ENCODE results near the gene EN1.

Gene EN1

DNA sequence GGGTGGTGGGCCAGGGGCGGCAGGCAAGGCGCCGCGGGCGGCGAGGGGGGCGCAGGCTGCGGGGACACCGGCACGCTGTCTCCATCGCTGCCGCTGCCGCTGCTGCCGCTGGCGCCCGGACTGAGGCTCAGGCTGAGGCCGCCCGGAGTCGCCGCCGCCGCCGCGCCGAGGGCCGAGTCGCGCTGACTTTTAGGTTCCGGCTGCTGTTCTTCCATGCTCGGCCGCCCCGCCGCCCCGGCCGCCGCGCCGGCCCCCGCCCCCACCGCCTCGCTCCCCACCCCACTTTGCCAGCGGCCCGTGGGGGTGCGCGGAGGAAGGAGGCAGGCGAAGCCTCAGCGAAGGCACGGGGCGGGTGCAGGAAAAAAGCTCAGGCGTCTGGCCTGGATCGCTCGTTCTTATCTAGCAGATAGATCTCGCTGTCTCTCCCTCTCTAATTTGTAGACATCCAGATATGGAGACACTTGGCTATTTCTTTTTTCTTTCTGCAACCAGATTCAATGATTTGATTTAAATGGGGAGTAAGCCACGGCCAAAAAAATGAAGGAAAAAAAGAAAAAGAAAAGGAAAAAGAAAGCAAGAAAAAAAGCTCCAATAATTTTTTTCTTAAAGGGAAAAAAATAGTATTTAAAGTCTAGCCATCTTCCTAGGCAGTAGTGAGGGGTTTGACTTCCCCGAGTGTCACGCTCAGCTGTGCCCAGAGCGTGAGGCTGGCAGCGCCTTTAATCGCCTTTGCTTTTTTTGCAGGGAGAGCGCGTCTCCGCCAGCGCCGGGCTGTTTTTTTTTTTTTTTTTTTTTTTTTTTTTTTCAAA, at the start of gene EN1:
EN1 (minus strand) TSS at position 696 of the 809 bp plus-strand sequence; CDS start at position 215, 481 bp downstream.
- Mint-ChIP-seq H3K36me3 (ENCODE audit: low read depth) (no peaks in the 10 kb centered on the region), H3K27me3 (peaks cover 89% of the 10 kb centered on the region), H3K9me3 (no peaks in the 10 kb centered on the region), H3K4me3 (peak within 1 kb of the TSS; percentile 43), H3K4me1 (ENCODE audit: low read depth) (peaks cover 40% of the 10 kb centered on the region), H3K27ac (peak within 1 kb of the TSS; percentile 76)
- DNase-seq: no peak

GRCh38 chr2:118893100-118893499, 45.7 kb upstream of the EN1 start:
- Mint-ChIP-seq H3K9me3 (peaks cover 5% of the 10 kb centered on the region), H3K36me3 (ENCODE audit: low read depth) (no peaks in the 10 kb centered on the region), H3K4me1 (ENCODE audit: low read depth) (no peaks in the 10 kb centered on the region), H3K27me3 (no peaks in the 10 kb centered on the region), H3K27ac (no peak overlapping the region), H3K4me3 (no peak overlapping the region)
- no peak for DNase-seq

DNA sequence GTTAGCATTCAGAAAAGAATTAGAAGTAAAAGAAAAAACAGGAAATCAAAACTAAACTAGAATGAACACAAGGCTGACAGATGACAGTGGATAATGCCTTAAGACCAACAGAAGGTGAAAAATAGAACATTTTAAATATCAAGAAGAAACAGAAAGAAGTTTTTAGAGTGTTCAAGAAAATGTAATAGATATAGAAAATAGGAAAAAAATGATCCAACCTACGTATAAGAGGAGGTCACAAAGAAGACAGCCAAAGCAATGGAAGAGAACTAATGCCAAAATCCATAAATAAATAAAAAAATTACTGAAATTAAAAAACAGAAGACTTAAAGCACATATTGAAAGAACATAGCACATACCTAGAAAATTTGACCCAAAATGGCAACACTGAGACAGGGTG, 42.5 kb upstream of the EN1 start:
- Mint-ChIP-seq H3K36me3 (ENCODE audit: low read depth) (no peaks in the 10 kb centered on the region), H3K4me1 (ENCODE audit: low read depth) (no peaks in the 10 kb centered on the region), H3K27ac (no peak overlapping the region), H3K4me3 (no peak overlapping the region), H3K9me3 (peaks cover 5% of the 10 kb centered on the region), H3K27me3 (no peaks in the 10 kb centered on the region)
- no peak for DNase-seq

GRCh38 chr2:118883792-118884191, 36.3 kb upstream of the EN1 start:
- Mint-ChIP-seq H3K9me3 (no peaks in the 10 kb centered on the region), H3K4me1 (ENCODE audit: low read depth) (peaks cover 21% of the 10 kb centered on the region), H3K36me3 (ENCODE audit: low read depth) (no peaks in the 10 kb centered on the region), H3K27me3 (peaks cover 21% of the 10 kb centered on the region), H3K27ac (no peak overlapping the region), H3K4me3 (no peak overlapping the region)
- no peak for DNase-seq

- peak; percentile 71 for DNase-seq
- peaks cover 21% of the 10 kb centered on the region for H3K4me1 Mint-ChIP-seq (ENCODE audit: low read depth)
- H3K36me3 Mint-ChIP-seq (ENCODE audit: low read depth): no peaks in the 10 kb centered on the region
- H3K27me3 Mint-ChIP-seq: peaks cover 31% of the 10 kb centered on the region
- peak overlapping the region; percentile 52 for H3K27ac Mint-ChIP-seq
- H3K9me3 Mint-ChIP-seq: no peaks in the 10 kb centered on the region
- H3K4me3 Mint-ChIP-seq: peak overlapping the region; percentile 71
Observed at GRCh38 chr2:118882693-118883336, 35.4 kb upstream of the EN1 start.

GRCh38 chr2:118881490-118882129, 34.2 kb upstream of the EN1 start:
- Mint-ChIP-seq H3K4me3 (no peak overlapping the region), H3K4me1 (ENCODE audit: low read depth) (peaks cover 21% of the 10 kb centered on the region), H3K36me3 (ENCODE audit: low read depth) (no peaks in the 10 kb centered on the region), H3K27me3 (peaks cover 37% of the 10 kb centered on the region), H3K27ac (no peak overlapping the region), H3K9me3 (no peaks in the 10 kb centered on the region)
- peak; percentile 70 for DNase-seq

DNA sequence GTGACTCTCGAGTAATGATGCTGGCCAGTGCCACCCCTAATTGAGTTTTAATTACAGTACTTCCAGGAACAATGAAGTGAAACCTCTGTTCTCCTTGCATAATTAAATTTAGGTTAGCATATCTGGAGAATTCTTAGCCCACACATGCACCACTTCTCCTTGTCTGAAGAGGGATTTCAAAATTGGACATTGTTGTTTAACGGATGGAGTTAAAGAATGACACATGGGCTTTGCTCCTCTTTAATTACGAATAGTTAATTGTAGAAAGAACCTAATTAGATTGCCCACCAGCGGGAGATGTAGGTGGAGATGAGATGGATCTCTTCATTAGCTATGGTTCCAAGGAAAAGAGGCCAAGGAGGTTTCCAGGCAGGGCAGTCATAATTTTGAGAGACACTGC, 33.1 kb upstream of the EN1 start:
- no peak for DNase-seq
- no peaks in the 10 kb centered on the region for H3K9me3 Mint-ChIP-seq
- no peaks in the 10 kb centered on the region for H3K36me3 Mint-ChIP-seq (ENCODE audit: low read depth)
- no peak overlapping the region for H3K4me3 Mint-ChIP-seq
- H3K4me1 Mint-ChIP-seq (ENCODE audit: low read depth): peaks cover 21% of the 10 kb centered on the region
- peaks cover 48% of the 10 kb centered on the region for H3K27me3 Mint-ChIP-seq
- H3K27ac Mint-ChIP-seq: no peak overlapping the region

DNA sequence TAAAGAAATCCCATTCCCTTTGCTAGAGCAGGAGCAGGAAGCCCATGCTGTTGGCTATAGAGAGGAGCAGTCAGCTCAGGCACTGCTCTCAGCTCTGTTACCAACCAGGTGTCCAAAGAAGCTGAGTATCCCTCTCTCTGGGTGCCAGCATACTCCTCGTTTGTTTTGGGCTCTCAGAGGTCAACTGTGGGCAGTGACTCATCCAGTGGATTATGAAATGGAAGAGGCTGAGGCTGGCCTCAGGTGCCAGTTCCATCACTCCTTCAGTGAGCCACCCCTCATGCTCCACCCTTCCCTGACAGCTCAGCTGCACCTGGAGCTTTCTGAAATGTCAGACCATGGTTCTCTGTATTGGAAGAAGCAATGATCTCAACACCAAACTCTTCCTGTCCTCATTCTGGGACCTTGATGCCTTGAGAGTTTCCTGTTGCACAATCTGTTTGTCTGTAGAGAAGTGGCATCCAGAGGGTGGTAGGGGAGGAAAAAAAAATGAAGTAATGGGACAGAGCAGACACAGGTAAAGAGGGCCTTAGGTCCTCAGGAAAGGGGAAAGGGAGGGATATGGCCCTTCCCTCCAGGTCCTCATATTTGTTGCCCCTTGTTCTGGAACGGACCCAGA, 31.2 kb upstream of the EN1 start:
- Mint-ChIP-seq H3K27ac (no peak overlapping the region), H3K36me3 (ENCODE audit: low read depth) (no peaks in the 10 kb centered on the region), H3K4me3 (no peak overlapping the region), H3K27me3 (peaks cover 59% of the 10 kb centered on the region), H3K9me3 (no peaks in the 10 kb centered on the region), H3K4me1 (ENCODE audit: low read depth) (peaks cover 21% of the 10 kb centered on the region)
- DNase-seq: no peak

DNA sequence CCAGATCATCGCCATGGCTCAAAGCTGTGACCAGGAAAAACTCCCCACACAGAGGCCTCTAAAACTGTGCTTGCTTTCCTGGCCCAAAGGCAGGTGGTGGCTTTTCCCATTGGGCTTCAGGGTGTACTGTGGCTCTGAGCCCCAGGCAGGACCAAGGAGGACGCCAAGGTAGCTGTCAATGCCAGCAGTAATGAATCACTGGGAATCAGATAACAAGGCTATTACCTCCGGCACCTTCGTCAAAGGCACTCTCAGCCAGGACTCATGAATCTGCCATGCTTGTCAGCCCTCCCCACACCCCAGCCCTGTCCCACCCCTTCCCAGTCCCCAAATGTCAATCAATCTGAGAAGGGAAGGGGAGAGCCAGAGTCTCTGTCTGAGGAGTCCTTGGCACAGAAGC, 27.9 kb upstream of the EN1 start:
- Mint-ChIP-seq H3K27me3 (peaks cover 61% of the 10 kb centered on the region), H3K4me3 (no peak overlapping the region), H3K9me3 (no peaks in the 10 kb centered on the region), H3K36me3 (ENCODE audit: low read depth) (no peaks in the 10 kb centered on the region), H3K27ac (no peak overlapping the region), H3K4me1 (ENCODE audit: low read depth) (no peaks in the 10 kb centered on the region)
- no peak for DNase-seq

GRCh38 chr2:118874324-118874723, 26.9 kb upstream of the EN1 start:
- Mint-ChIP-seq H3K27me3 (peaks cover 62% of the 10 kb centered on the region), H3K9me3 (no peaks in the 10 kb centered on the region), H3K4me1 (ENCODE audit: low read depth) (no peaks in the 10 kb centered on the region), H3K36me3 (ENCODE audit: low read depth) (no peaks in the 10 kb centered on the region), H3K27ac (no peak overlapping the region), H3K4me3 (no peak overlapping the region)
- DNase-seq: no peak

- no peak for DNase-seq
- H3K4me1 Mint-ChIP-seq (ENCODE audit: low read depth): no peaks in the 10 kb centered on the region
- no peaks in the 10 kb centered on the region for H3K9me3 Mint-ChIP-seq
Observed at GRCh38 chr2:118865106-118865505, 17.7 kb upstream of the EN1 start.

GRCh38 chr2:118864207-118864606, 16.8 kb upstream of the EN1 start:
- Mint-ChIP-seq H3K27me3 (peaks cover 55% of the 10 kb centered on the region), H3K27ac (no peak overlapping the region), H3K9me3 (no peaks in the 10 kb centered on the region), H3K36me3 (ENCODE audit: low read depth) (no peaks in the 10 kb centered on the region), H3K4me1 (ENCODE audit: low read depth) (no peaks in the 10 kb centered on the region), H3K4me3 (no peak overlapping the region)
- DNase-seq: no peak

More at GRCh38 chr2:118865106-118865505, 17.7 kb upstream of the EN1 start:
- Mint-ChIP-seq H3K27me3 (peaks cover 47% of the 10 kb centered on the region), H3K27ac (no peak overlapping the region), H3K36me3 (ENCODE audit: low read depth) (no peaks in the 10 kb centered on the region), H3K4me3 (no peak overlapping the region)

GRCh38 chr2:118861731-118862130, 14.3 kb upstream of the EN1 start:
- Mint-ChIP-seq H3K4me1 (ENCODE audit: low read depth) (peaks cover 6% of the 10 kb centered on the region), H3K9me3 (no peaks in the 10 kb centered on the region), H3K36me3 (ENCODE audit: low read depth) (no peaks in the 10 kb centered on the region), H3K27me3 (peaks cover 77% of the 10 kb centered on the region), H3K4me3 (no peak overlapping the region), H3K27ac (no peak overlapping the region)
- no peak for DNase-seq

GRCh38 chr2:118861242-118861641, 13.8 kb upstream of the EN1 start:
- H3K4me1 Mint-ChIP-seq (ENCODE audit: low read depth): peaks cover 11% of the 10 kb centered on the region
- no peak overlapping the region for H3K4me3 Mint-ChIP-seq
- no peaks in the 10 kb centered on the region for H3K9me3 Mint-ChIP-seq
- no peaks in the 10 kb centered on the region for H3K36me3 Mint-ChIP-seq (ENCODE audit: low read depth)
- no peak overlapping the region for H3K27ac Mint-ChIP-seq
- DNase-seq: no peak
- H3K27me3 Mint-ChIP-seq: peaks cover 82% of the 10 kb centered on the region
